Measurements from ENCODE around the gene CTXN3.

CTXN3 gene

DNA sequence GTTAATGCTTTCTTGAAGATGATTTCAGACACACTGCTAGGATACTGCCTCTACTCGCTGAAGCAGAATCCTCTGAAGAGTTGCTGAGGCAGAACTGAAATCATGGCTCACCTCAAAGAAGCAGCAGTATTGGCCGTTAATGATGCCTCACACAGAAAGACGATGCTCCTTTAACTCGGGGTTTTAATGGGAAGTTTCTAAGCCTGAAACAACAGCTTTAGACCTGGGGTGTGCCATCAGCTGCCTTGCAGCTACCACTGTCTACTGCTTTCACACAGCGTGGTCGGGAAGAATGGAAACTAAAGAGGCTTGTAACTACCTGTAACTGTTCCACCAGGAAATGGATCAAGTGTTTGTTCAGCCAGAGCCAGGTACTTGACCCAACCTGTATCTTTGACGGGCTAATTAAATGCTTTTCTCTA is at the start of gene CTXN3:
TSS of gene CTXN3 (plus strand) at position 65 of the 422 bp plus-strand sequence. CDS start 8,440 bp downstream, outside the sequence.
- no peak for DNase-seq (ENCODE audit: low spot score)

DNA sequence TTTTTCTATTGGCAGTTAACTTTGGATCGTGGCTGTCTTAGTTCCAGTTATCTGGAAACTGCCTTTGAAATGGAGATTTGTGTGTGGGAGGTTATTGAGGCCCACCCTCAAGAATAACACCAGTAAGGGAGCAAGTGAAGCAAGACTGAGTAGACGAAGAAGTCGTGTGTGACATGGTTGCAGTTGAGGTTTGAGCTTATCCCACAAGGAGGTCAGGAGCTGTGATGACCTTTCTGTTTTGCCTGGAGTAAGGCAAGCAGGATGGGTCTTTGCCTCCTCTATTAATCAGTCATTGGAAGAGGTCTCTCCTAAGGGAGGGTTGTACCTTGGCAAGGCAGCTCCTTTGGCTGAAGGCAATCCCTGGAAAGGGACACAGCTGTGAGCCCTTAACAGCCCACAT is 49.6 kb upstream of the CTXN3 start:
- no peak for DNase-seq (ENCODE audit: low spot score)

DNA sequence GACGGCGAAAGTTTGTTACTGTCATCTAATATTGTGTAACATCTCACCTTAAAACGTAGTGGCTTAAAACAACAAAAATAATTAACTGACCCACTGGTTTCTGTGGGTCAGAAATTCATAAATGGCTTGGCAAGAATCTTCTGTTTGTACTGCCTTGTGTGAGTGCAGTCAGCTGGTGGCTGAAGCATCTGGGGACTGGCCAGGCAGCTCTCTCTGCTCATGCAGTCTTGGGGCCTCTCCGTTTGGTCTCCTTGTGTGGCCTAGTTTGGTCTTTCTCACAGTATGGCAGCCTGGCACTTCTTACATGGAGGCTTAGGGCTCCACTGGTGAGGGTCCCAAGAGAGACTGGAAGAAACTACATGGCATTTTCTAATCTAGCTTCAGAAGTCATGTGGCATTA is 49.0 kb upstream of the CTXN3 start:
- no peak for DNase-seq (ENCODE audit: low spot score)

DNA sequence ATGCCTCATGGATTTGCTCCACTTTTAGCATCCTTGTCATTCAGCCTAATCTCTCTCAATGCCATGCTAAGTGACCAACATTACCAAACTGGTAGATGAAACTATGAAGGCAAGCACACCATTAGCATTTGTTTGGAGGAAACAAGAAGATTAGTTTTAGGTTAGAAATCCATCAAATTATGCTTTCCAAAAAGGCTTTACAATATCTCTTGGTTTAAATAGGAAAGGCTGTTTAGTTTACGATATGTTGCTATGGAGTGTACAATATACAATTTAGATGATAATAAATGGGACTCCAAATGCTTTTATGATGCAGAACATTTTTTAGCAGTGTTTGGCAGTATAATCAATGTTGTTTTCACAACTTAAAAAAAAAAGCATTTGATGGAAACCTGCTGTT is 47.8 kb upstream of the CTXN3 start:
- no peak for DNase-seq (ENCODE audit: low spot score)

DNA sequence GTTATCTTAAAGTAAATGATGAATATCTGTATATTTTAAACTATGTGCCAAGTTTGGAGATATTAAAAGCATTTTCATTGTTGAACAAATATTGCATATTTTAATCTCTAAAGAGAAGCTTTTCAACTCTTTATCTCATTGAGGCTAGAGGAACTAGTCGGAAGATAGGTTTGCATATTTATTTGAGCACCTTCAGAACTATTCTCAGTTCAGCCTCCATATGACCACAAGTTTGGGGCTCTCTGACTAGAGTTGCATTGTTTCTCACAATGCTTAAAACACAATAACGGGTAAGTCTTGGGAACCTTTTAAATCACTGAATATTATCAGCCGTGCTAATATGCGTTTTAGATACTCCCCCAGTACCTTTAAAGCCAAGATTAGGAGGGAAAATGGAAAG is 47.3 kb upstream of the CTXN3 start:
- no peak for DNase-seq (ENCODE audit: low spot score)

DNA sequence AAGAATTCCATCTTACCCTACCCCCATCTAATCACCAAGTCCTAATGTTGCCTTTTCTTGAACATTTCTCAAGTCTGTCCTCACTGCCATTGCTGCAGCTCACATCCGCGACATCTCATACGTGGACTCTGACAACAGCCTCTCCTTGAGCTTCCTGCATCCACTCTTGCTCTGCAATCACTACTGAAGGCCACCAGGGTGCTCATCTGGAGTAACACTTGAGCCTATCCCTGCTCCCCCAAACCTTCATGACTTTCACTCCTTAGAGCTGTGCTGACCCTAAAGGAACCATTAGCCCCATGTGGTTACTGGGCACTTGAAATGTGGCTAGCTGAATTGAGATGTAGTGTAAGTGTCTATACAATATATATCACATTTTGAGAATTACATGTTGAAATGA is 46.4 kb upstream of the CTXN3 start:
- DNase-seq (ENCODE audit: low spot score) = no peak

DNA sequence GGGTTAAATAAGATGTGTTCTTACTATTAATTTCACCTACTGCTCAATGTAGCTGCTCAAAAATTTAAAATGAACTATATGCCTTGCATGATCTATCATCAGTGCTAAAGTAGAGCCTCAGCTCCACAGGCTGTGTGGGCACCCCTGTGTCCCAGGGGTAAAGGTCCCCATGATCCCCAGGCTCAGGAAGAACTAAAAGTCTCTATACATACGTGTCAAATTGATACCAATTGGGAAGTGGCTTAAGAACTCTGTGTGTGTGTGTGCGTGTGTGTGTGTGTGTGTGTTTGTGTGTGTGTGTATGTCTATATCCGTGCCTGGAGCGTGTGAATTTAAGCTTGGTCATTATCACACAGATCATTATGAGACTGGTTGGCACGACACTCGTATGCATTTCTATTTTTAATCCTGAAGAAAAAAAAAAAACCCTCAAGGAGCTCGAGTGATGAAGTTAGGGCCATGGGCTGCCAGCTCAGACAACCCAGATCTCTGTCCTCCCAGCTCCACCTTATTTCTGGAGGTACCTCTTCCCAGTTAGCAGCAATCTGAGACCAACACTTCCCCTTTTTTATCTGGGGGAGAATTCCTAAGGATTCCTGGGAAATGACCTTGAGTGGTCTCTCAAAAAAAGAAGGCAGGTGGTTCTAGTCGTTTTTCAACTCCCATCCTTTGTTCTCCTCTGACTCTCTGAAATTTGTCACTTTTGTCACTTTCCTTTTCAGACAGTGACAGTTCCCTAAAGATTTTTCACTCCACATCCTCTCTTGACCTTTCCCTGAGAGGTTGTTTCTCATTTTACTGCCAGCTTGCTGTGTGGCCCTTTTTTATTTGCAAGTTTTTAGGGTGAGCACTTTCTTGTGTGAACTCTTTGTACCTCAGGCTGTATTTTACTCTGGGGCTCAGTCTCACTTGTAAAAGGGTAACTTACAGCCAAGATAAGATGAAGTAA is 45.7 kb upstream of the CTXN3 start:
- DNase-seq (ENCODE audit: low spot score) = no peak

DNA sequence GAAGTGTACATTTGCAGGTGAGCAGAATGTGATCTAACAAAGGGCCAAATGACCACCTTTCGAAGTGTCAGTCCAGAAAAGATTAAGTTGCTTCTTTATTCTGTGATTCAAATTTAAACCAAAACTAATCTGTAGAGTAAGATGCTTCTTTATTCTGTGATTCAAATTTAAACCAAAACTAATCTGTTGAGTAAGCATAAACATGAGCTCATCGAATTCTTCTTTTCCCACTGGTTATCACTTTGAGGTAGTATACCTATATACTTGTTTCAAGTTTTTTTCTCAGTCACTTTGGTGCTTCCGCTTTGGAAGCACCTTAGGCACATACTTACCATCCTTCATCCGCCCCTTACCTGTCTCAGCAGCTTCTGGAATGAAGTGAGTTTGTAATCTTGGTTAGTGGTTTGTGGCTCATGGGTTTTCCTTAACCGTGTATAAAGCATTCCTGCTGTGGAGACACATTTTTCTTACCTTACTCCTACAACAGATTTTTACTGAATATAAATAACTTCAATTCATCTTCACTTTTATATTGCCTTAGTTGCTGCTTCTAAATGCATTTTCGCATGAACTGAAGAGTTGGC is 40.7 kb upstream of the CTXN3 start:
- DNase-seq (ENCODE audit: low spot score) = no peak

DNA sequence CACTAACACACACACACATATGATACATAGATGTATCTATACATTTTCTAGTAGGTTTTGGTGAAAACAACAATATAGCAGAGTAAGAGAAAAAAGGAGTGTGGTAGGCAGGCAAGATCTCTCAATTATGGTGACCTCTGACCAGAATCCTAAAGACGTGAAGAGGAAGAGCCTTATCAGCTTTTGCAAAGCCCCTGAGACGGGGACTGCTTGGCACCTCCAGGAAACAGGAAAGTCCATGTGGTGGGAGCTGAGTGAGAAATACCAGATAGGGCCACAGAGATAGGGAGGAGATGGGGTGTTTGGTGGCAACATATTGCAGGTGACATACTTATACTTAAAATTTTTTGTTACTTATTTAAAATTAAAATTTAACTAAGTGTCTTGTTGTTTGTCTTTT is 39.9 kb upstream of the CTXN3 start:
- no peak for DNase-seq (ENCODE audit: low spot score)

DNA sequence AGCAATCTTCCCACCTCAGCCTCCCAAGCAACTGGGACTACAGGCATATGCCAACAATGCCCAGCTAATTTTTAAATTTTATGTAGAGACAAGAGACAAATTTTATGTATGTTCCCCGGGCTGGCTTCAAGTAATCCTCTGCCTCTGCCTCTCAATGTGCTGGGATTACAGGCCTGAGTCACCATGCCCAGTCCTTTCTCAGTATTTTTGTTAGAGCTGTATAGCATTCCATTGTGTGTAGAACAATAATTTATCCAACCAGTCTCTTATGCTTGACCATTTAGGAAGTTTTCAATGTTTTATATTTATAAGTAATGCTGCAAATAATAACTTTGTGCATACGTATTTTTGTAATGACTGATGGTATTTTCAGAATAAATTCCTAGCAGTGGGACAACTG is 38.9 kb upstream of the CTXN3 start:
- DNase-seq (ENCODE audit: low spot score) = no peak

DNA sequence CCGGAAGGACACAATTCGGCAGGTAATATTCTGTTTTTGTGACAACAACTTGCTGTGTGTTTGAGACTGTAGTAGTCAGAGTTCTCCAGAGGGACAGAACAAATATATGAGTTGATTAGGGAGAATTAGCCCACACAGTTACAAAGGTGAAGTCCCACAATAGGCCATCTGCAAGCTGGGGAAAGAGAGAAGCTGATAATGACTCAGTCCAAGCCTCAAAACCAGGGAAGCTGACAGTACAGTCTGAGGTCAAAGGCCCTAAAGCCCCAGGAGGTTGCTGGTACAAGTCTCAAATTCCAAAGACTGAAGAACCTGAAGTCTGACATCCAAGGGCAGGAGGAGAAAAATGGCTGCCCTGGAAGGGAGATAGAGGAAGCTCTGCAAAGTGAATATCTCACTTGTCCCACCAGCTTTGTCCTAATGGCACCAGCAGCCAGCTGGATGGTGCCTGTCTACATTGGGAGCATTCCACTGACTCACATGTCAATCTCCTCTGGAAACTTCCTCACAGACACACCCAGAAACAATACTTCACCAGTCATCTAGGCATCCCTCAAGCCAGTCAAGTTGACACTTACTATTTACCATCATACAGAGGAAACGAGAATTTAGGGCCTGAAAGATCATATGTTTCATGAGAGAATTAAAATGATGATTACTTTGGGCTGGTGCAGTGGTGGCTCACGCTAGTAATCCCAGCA is 36.3 kb upstream of the CTXN3 start:
- DNase-seq (ENCODE audit: low spot score) = no peak

DNA sequence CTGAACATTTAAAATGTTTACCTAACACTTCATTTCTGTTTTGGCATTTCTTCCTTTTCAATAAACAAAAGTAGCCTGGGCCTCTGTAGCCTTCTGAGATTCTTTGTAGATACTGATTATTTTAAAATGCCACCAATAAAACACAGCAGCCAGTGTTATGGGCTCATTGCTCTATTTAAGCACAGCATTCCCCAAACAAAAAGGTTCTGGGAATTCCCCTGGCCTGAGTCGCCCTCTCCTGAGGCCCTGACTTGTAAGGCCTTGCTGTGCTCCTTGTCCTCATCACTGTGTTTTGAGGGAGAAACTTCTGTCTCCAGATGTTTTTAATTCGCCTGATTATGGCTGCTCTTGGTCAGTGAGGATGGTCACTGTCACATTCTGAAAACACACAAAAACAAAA is 33.0 kb upstream of the CTXN3 start:
- DNase-seq (ENCODE audit: low spot score) = no peak

DNA sequence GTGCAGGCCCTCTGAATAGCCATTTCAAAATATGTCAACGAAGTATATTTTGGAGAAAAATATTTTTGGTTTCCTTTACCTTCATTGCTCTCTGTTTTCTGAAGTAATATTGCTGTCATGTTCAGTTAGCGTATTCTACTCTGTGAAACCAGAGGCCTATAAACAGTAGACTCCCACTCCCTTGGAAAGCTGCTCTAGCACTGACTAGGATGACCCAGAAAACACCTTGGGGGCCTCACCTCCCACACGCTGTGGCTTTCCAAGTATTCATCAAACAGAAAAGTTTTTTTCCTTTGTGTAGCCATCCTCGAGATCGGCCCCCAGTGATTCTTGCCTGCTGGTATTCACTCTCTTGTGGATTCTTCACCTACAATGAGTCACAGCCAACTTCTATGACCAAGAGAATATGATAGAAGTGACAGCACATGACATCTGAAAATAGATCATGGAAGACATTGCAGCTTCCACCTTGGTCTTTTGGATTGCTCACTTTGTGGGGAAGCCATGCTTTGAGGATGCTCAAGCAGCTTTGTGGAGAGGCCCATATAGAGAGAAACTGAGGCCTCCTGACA is 28.9 kb upstream of the CTXN3 start:
- DNase-seq (ENCODE audit: low spot score) = no peak

DNA sequence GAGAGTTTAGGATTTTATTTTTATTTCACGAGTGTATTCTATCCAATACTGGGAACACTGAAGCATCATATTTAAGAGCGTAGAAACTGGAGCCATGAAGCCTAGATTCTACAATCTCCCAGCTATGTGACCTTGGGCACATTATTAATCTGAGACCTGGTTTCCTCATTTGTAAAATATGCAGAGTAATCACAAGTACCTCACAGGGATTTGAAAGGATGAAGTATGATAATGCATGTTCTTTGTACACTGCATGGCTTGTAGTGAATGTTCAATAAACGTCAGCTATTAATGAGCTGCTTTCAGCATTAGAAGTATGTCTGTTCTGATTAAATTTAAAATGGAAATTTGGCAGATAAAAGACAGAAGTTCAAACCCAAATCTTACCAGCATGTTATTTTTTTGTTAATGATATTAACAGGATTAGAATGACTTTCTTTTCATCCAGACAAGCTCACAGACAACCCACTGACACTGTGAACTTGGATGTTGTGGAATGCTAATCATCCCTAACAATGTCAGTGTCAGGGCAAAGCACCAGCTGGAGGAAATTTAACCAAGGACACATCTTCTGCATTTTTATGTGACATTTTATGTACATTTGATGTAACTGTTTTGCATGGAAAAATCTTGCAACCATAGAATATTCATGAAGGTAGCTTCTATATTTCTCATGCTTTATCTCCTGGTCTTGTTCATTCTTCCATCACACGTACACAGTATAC is 27.1 kb upstream of the CTXN3 start:
- no peak for DNase-seq (ENCODE audit: low spot score)

DNA sequence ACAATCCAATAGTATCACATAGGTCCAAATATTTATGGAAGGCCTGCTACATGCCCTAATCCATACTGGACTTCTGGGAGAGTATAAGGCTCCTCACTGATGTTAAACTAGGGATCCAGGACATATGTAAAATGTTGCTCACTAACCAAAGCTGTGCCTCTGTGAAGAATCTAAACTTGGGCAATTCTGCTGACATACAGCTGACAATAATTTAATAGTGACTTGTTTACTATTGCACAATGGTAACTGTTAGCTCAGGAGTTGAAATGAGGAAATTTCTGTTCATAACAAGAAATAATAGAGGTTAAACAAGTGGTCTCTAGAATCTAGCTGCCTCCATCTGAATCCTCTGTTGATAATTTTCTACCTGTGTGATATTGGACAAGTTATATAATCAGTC is 14.9 kb upstream of the CTXN3 start:
- DNase-seq (ENCODE audit: low spot score) = no peak

DNA sequence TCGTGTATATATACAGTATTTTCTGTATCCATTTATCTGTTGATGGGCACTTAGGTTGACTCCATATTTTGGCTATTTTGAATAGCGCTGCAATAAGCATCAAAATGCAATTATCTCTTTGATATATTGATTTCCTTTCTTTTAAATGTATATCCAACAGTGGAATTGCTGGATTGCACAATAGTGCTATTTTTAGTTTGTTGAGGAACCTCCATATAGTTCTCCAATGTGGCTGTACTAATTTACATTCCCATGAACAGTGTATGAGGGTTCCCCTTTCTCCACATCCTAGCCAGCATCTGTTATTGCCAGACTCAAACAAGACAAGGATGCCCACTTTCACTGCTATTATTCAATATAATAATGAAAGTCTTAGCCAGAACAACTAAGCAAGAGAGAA is 9.1 kb upstream of the CTXN3 start:
- DNase-seq (ENCODE audit: low spot score) = no peak

DNA sequence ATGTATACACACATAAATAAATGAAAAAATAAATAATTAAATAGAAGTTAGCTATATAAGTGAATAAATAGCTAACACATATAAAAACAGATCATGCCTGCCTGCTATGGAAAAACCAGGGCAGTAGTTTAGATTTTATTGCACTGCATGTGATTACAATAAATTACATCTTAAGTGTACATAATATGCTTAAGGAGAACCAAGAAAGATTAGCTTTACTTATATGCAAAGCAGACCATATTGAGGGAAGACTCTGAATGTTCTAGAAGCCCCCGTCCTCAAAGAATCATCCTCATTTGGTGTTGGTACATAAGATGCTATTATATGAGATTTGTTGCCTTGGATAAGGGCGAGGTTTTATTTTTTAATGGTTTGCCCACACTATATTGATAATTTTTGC is 5.9 kb upstream of the CTXN3 start:
- DNase-seq (ENCODE audit: low spot score) = no peak

DNA sequence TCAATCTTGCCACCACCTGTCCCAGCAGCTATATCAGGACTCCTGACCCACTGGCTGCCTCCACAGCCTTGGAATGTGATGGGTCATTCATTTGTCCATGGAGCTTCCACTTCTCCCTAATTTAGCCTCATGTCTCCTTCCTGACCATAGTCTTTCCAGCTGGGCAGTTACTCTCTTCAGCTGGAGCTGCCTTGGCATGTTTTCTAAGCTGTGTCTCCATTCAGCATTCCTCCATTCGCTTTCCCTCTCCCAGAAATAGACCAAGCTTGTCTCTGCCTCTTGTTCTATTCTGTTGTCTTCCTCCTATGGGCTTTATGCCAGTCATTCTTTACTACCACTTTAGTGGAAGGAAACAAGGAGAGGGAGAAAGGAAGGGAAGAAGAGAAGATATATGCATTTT is 5.3 kb upstream of the CTXN3 start:
- no peak for DNase-seq (ENCODE audit: low spot score)

DNA sequence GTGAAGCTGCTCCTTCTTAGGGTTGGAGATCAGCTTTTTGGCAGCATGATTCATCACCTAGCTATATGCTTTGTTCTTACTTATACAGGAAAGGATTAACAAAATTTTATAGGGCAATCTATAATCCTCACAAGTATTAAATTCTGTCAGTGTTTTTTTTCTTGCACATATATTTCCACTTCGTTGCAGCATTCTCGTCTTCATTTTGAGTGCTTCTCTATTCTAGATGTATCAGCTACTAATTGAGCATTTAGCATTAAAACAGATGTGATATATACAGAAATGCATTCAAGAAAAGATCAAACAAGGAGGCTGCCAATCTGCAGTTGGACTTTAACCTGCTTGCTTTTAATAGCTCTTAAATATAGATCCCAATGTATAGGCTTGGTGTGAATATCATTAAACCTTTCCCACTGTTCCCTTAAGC is 3.6 kb upstream of the CTXN3 start:
- DNase-seq (ENCODE audit: low spot score) = no peak

DNA sequence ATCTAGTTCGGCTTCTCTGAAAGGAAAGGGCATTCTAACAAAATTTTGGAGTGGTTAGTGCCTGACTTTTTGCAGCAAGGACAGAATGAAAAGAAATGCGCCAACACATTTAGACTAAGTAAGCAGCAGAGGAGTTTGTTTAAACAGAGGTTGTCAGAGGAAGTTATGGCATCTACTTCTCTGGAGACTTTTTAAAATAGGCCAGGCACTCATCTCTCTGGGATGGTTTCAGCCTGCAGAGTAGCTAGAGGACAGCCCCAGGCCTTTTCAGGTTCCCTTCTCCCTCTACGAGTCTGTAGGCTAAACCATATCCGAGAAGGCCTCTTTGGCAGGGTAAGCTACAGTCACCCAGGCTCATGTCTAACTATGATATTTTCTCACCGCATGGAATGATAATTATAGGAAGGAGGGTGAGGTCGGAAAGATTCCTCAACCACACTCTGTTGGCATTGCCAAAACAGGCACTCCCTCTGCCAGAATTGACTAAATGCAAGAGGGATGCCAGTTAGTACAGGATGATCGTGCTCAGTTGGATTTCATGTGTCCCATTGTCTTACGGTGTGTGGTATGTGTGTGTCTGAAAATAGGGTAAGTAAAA is 1.4 kb upstream of the CTXN3 start:
- no peak for DNase-seq (ENCODE audit: low spot score)

DNA sequence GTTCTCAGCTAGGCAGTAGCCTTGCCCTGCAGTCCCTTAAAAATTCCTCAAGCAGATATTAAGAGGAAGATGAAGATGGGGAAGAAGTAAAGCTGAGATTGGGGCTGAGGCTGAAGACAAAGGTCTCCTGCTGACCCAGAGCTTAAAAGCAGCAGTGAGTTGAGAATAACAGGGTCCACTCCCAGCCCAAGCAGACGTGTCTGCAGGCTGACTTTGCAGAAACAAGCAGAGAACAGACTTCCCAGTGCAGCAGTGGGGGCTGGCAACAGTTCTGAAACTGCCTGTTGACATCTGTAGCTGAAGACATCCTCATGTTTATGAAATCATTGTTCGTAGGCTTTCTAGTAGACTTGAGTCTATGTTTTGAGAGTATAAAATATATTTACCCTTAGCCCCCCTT is 1.1 kb downstream of the CTXN3 start:
- DNase-seq (ENCODE audit: low spot score) = no peak

DNA sequence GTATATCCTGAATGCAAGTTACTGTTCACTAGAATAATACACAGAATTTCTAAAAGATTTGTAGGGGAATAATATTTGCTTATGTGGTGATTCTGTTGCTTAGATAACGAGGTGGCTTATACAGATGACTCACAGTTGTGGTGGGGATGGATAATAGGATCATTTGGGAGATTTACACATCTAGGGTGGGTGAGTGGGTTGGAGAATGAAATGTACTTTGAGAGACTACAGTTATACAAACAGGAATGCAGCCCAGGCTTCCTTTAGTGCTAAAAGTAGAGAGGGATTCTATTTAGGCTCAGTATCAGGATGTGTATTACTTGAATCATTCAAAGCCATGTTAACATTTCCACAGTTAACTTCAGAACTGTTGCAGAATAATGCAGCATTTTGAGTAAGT is 1.8 kb downstream of the CTXN3 start:
- no peak for DNase-seq (ENCODE audit: low spot score)

Data from globus pallidus (tissue), 1 donor.